Neural crest cell (in vitro differentiated cells): ENCODE measurements around the gene ADCY3. TPM values are rescaled to one million over a fixed set of nuclear protein-coding genes. Genes with fewer than 3 reads are reported as not detected.

Experiments
- DNase-seq: peaks from one replicate; pipeline ENCODE4 v3.0.0; 2021; ENCODE audit warnings: low read depth, mixed read lengths, low spot score
- H3K27ac Mint-ChIP-seq: one replicate; pipeline ENCODE4 v1.8.0; 2021; ENCODE audit warnings: mild to moderate bottlenecking, mixed read lengths; ENCODE audit not compliant: unreplicated experiment
- H3K27me3 Mint-ChIP-seq: 2 replicates; pipeline ENCODE4 v1.8.0; 2021; ENCODE audit warnings: low read depth, mild to moderate bottlenecking, mixed read lengths
- H3K36me3 Mint-ChIP-seq: 2 replicates; pipeline ENCODE4 v1.8.0; 2021; ENCODE audit warnings: low read depth, mild to moderate bottlenecking, mixed read lengths
- H3K4me1 Mint-ChIP-seq: 2 replicates; pipeline ENCODE4 v1.8.0; 2021; ENCODE audit warnings: mixed read lengths
- H3K4me3 Mint-ChIP-seq: one replicate; pipeline ENCODE4 v1.8.0; 2021; ENCODE audit warnings: mild to moderate bottlenecking, mixed read lengths
- H3K9me3 Mint-ChIP-seq: 2 replicates; pipeline ENCODE4 v1.8.0; 2021; ENCODE audit warnings: mixed read lengths
- total RNA-seq: library from RNA; stranded (reverse); gene quantifications from 2 replicates; pipeline ENCODE4 v1.2.1, GENCODE V29; 2021
- TF ChIP-seq, protein P1 (sequence below): fragments of 200-600 bp; sonication (generic); conservative IDR thresholded peaks from 2 replicates; pipeline ENCODE4 v1.5.0; 2021; ENCODE audit warnings: antibody characterized with exemption, mild to moderate bottlenecking

The ADCY3 gene
- total RNA-seq, 1 donor from 2014 or later: 49.2 TPM

DNA sequence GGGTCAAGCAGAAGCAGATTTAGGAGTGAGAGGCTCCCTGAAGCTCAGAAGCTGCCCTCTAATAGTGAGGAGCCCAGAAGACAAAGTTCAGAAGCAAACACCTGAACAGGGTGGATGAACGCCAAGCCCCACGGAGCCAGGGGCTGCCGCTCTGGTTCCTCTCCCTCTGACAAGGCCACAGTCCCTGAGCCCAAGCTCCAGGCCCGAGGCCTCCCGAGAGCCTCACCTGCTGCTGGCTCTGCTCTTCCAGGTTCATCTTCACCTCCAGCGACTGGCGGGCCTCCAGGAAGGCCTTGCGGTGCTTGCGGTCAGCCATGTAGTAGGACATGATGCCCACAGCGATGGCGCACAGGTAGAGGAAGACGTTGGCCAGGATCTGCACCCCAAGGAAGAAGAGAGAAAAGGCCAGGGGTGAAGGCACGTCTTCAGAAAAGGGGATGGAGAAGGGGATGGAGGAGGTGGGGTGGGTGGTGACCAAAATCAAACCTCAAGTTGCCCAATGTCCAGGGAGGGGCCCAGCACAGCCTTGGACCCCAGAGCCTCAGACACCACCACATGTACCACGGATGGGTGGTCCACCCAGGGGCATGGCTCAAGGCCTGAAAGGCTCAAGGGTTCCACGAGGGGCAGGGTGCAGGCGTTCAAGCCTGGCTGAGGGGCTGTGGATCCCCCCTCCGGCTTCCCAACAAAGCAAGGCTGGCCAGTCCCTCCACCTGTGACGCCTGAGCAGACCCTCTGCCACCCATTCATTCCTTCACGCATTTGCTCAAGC, 47.5 kb downstream of the ADCY3 start:
- H3K27me3 Mint-ChIP-seq: no peaks in the 10 kb centered on the region
- DNase-seq: no peak
- TF ChIP-seq, protein P1, sequence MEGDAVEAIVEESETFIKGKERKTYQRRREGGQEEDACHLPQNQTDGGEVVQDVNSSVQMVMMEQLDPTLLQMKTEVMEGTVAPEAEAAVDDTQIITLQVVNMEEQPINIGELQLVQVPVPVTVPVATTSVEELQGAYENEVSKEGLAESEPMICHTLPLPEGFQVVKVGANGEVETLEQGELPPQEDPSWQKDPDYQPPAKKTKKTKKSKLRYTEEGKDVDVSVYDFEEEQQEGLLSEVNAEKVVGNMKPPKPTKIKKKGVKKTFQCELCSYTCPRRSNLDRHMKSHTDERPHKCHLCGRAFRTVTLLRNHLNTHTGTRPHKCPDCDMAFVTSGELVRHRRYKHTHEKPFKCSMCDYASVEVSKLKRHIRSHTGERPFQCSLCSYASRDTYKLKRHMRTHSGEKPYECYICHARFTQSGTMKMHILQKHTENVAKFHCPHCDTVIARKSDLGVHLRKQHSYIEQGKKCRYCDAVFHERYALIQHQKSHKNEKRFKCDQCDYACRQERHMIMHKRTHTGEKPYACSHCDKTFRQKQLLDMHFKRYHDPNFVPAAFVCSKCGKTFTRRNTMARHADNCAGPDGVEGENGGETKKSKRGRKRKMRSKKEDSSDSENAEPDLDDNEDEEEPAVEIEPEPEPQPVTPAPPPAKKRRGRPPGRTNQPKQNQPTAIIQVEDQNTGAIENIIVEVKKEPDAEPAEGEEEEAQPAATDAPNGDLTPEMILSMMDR: no peak
- peaks cover 28% of the 10 kb centered on the region for H3K4me1 Mint-ChIP-seq
- peaks cover 4% of the 10 kb centered on the region for H3K36me3 Mint-ChIP-seq
- no peaks in the 10 kb centered on the region for H3K9me3 Mint-ChIP-seq
- H3K27ac Mint-ChIP-seq: peak overlapping the region; percentile 27
- no peak overlapping the region for H3K4me3 Mint-ChIP-seq

DNA sequence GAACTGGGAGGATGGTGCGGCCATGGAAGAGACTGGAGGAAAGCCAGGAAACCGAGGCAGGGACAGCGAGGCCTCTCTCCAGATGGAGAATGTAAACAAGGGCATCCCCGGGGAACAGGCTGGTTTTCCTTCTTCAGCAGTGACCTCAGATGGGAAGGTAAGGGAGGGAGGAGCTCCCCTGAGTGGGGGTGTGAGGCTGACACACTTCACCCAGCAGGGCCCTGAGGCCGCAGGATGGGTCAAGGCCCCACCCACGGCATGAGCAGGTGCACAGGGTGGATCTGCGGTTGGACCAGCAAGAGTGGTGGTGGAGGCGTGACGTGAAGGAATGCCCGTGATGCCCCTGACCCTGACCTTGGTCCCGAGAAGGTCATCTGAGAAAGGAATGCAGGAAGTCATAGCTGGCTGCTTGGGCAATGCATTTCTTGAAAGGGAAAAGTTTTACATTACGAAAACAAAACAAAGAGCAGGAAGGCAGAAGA, 48.1 kb downstream of the ADCY3 start:
- Mint-ChIP-seq H3K27ac (no peak overlapping the region), H3K9me3 (no peaks in the 10 kb centered on the region), H3K4me1 (peaks cover 24% of the 10 kb centered on the region), H3K4me3 (no peak overlapping the region), H3K27me3 (no peaks in the 10 kb centered on the region), H3K36me3 (peaks cover 4% of the 10 kb centered on the region)
- no peak for DNase-seq
- TF ChIP-seq, protein P1: no peak

DNA sequence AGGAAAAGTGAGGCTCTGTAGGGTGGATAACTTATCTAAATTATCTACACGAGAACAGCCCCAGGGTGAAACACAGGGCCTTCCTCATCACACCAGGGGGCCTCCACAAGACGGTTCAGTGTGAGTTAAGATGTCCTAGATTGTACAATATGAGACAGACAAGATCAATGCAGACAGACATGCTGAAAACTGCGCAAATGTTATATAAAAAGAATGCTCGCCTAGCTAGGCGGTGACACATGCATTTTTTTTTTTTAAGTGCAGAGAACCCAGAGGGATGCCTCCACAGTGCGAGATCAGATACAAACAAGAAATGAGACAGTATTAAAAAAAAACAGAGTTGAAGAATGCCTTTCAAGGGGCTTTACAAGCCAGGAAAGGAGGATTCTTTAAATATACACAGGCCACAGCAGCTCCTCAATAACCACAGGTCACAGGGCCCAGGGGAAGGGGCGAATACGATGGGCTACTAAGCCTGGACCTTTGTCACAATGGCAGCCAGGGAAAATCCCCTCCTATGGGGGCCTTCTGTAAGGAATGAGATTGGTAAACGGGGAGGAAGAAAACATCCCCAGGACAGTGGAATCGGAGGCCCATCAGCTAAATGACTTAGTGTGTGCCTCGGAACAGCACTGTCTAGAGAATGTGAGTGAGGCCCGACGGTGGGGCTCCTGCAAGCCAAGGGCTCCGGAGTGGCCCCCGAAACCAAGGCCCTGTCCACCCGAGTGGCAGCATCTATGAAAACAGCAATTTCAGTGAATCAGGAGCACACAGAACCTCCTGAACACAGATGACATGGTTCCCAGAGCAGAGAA, 48.9 kb downstream of the ADCY3 start:
- Mint-ChIP-seq H3K4me1 (peaks cover 27% of the 10 kb centered on the region), H3K27ac (no peak overlapping the region), H3K9me3 (no peaks in the 10 kb centered on the region), H3K36me3 (peaks cover 4% of the 10 kb centered on the region), H3K4me3 (no peak overlapping the region), H3K27me3 (no peaks in the 10 kb centered on the region)
- DNase-seq: no peak
- TF ChIP-seq, protein P1: no peak

DNA sequence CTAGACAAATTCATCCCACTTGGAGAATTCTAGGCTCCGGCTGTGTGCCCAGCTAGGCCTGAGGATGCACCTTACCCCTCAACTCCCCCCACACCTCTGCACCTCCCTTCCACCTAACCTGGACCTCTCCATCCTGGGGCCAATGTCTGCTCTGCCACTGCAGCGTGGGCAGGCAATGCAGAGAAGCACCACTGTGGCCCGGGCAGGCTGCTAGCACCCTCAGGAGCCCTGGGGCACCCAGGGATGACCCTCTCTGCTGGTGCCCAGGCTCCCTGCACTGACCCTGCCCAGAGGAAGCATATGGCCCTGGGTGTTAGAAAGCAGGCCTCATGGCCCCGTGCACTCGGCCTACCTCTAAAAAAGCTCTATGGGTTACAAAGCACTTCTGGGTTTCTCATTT, 49.6 kb downstream of the ADCY3 start:
- Mint-ChIP-seq H3K27ac (no peak overlapping the region), H3K36me3 (peaks cover 4% of the 10 kb centered on the region), H3K27me3 (no peaks in the 10 kb centered on the region), H3K4me1 (peaks cover 27% of the 10 kb centered on the region), H3K4me3 (no peak overlapping the region), H3K9me3 (no peaks in the 10 kb centered on the region)
- no peak for DNase-seq
- TF ChIP-seq, protein P1: no peak

DNA sequence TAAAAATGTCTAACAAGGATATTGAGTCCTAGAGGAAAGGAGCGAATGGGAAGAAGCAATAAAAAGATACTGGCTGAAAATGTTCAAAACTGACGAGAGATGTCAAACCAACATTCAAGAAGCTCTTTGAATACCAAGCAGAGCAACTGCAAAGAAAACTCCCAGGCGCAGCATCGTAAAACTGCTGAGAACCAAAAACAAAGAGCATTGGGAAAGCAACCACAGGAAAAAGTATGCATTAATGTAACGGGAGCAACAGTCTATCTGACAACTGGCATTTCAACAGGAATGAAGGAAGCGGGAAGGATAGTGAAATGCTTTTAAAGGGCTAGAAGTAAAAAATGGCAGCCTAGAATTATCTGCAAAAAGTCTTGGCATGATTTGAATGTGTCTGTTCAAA, 53.1 kb downstream of the ADCY3 start:
- DNase-seq: no peak
- Mint-ChIP-seq H3K27me3 (no peaks in the 10 kb centered on the region), H3K27ac (no peak overlapping the region), H3K36me3 (peaks cover 4% of the 10 kb centered on the region), H3K4me1 (peaks cover 16% of the 10 kb centered on the region), H3K4me3 (no peak overlapping the region), H3K9me3 (no peaks in the 10 kb centered on the region)
- TF ChIP-seq, protein P1: no peak
